Glomerular endothelial cell (primary cell): ENCODE data around the gene SCN11A. TPM values are rescaled to one million over a fixed set of nuclear protein-coding genes. Genes with fewer than 3 reads are reported as not detected.

ENCODE experiments used
- DNase-seq: peaks from one replicate; pipeline ENCODE4 v3.0.0-alpha.2; 2011; ENCODE audit warnings: low read depth, low spot score; ENCODE audit errors: extremely low read depth
- total RNA-seq: library from RNA; depleted of rRNA; stranded (reverse); fragments of >200 nt; gene quantifications from 2 replicates; pipeline ENCODE4 v1.2.3, GENCODE V29; 2015

Gene SCN11A
- total RNA-seq, 1 donor from 2014 or later, result 0.23 TPM

GRCh38 chr3:39011191-39011736, 40.5 kb downstream of the SCN11A start:
- no peak for DNase-seq

GRCh38 chr3:39005295-39005694, 46.4 kb downstream of the SCN11A start:
- DNase-seq, result no peak

Other genes starting within 250 kb of the SCN11A start
- gene SCN10A, start 235.7 kb downstream of the SCN11A start, total RNA-seq, result not detected in 2 replicates
- 20.6 and 25.0 TPM in 2 replicates for gene WDR48, start 72 bp upstream of the SCN11A start, total RNA-seq
- gene GORASP1, start 55.7 kb upstream of the SCN11A start, total RNA-seq, result 67.0 and 77.2 TPM in 2 replicates
- 1.6 and 6.5 TPM in 2 replicates for gene TTC21A, start 55.7 kb upstream of the SCN11A start, total RNA-seq
- 28.0 and 34.8 TPM in 2 replicates for gene CSRNP1, start 101.6 kb upstream of the SCN11A start, total RNA-seq
- not detected in 2 replicates for gene XIRP1, start 140.7 kb upstream of the SCN11A start, total RNA-seq
- not detected in 2 replicates for gene CX3CR1, start 228.1 kb upstream of the SCN11A start, total RNA-seq